Neural progenitor cell (in vitro differentiated cells): ENCODE results near the gene OTUD3. TPM values are rescaled to one million over a fixed set of nuclear protein-coding genes. Genes with fewer than 3 reads are reported as not detected.

ENCODE experiments used
- DNase-seq: peaks from one replicate; pipeline ENCODE4 v3.0.0-alpha.2; 2016; ENCODE audit warnings: low spot score
- H2AFZ ChIP-seq: fragments of 200-600 bp; sonication (generic); replicated peaks from 2 replicates; pipeline ENCODE4 v1.6.1; 2016; ENCODE audit warnings: antibody characterized with exemption
- H3F3A ChIP-seq: fragments of 200-600 bp; sonication (generic); 2 replicates; pipeline ENCODE4 v1.6.1; 2016; ENCODE audit warnings: antibody characterized with exemption, low read depth
- H3K27ac ChIP-seq: fragments of 200-600 bp; sonication (generic); 2 replicates; pipeline ENCODE4 v1.5.1; 2016; ENCODE audit warnings: mild to moderate bottlenecking
- H3K27me3 ChIP-seq: fragments of 200-600 bp; sonication (generic); 2 replicates; pipeline ENCODE4 v1.6.1; 2016; ENCODE audit warnings: mild to moderate bottlenecking, moderate library complexity
- H3K36me3 ChIP-seq: fragments of 200-600 bp; sonication (generic); 2 replicates; pipeline ENCODE4 v1.5.1; 2016
- H3K4me1 ChIP-seq: fragments of 200-600 bp; sonication (generic); 2 replicates; pipeline ENCODE4 v1.6.1; 2016; ENCODE audit warnings: mixed run types
- H3K4me2 ChIP-seq: fragments of 200-600 bp; sonication (generic); 2 replicates; pipeline ENCODE4 v1.6.1; 2016
- H3K4me3 ChIP-seq: fragments of 200-600 bp; sonication (generic); 2 replicates; pipeline ENCODE4 v1.5.1; 2016
- H3K79me2 ChIP-seq: fragments of 200-600 bp; sonication (generic); 2 replicates; pipeline ENCODE4 v1.6.1; 2016; ENCODE audit warnings: low read depth
- H3K9ac ChIP-seq: fragments of 200-600 bp; sonication (generic); 2 replicates; pipeline ENCODE4 v1.6.1; 2016
- H3K9me3 ChIP-seq: fragments of 200-600 bp; sonication (generic); 2 replicates; pipeline ENCODE4 v1.5.1; 2016; ENCODE audit warnings: low read depth
- H4K20me1 ChIP-seq: fragments of 200-600 bp; sonication (generic); 2 replicates; pipeline ENCODE4 v1.6.1; 2016; ENCODE audit warnings: low read depth
- H3K27ac Mint-ChIP-seq: 3 replicates; pipeline ENCODE4 v1.8.0; 2021; ENCODE audit warnings: mixed read lengths
- H3K27me3 Mint-ChIP-seq: 2 replicates; pipeline ENCODE4 v1.8.0; 2022; ENCODE audit warnings: low read depth, mild to moderate bottlenecking, inconsistent platforms, moderate library complexity, mixed read lengths; ENCODE audit not compliant: insufficient read depth
- H3K36me3 Mint-ChIP-seq: 3 replicates; pipeline ENCODE4 v1.8.0; 2021; ENCODE audit warnings: mixed read lengths
- H3K4me1 Mint-ChIP-seq: 3 replicates; pipeline ENCODE4 v1.8.0; 2021; ENCODE audit warnings: mixed read lengths
- H3K4me3 Mint-ChIP-seq: 3 replicates; pipeline ENCODE4 v1.8.0; 2021; ENCODE audit warnings: mild to moderate bottlenecking, moderate library complexity, mixed read lengths
- H3K9me3 Mint-ChIP-seq: 3 replicates; pipeline ENCODE4 v1.8.0; 2020; ENCODE audit warnings: mixed read lengths
- CTCF ChIP-seq: fragments of 200-600 bp; sonication (generic); IDR thresholded peaks from 2 replicates; pipeline ENCODE4 v1.5.1; 2017; ENCODE audit warnings: antibody characterized with exemption, mild to moderate bottlenecking
- EZH2 ChIP-seq: fragments of 200-600 bp; sonication (generic); IDR thresholded peaks from 2 replicates; pipeline ENCODE4 v1.6.1; 2017; ENCODE audit warnings: antibody characterized with exemption, mild to moderate bottlenecking, moderate library complexity
- EZH2phosphoT487 ChIP-seq: fragments of 200-600 bp; sonication (generic); IDR thresholded peaks from 2 replicates; pipeline ENCODE4 v1.6.1; 2017; ENCODE audit warnings: antibody characterized with exemption
- total RNA-seq: library from RNA; depleted of rRNA; stranded (reverse); fragments of >200 nt; gene quantifications from 2 replicates; pipeline ENCODE4 v1.2.3, GENCODE V29; 2015; ENCODE audit warnings: low replicate concordance

Gene OTUD3
- total RNA-seq, 1 donor from 2014 or later: 28.6 TPM

DNA sequence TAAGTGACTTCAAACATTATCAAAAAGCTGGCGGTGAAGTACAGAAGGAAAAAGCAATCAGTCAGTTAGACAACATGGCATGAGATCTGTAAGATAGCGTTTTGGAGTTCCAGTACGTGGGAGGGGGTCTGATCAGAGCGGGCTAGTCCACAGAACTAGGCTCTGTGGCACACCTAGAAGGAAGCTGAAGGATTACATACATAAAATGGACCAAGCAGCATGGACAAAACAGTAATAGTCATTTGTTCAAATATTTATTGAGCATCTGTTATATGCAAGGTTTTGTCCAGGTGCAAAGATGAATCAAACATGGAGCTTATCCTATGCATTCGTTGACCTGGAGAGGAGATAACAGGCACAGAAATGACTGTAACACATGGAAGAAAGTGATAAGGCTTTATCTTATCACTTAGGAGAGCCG is 64.1 kb downstream of the OTUD3 start:
- Mint-ChIP-seq H3K27ac (no peak overlapping the region), H3K36me3 (no peaks in the 10 kb centered on the region), H3K4me1 (no peaks in the 10 kb centered on the region), H3K9me3 (peaks cover 2% of the 10 kb centered on the region), H3K4me3 (no peak overlapping the region), H3K27me3 (peaks cover 4% of the 10 kb centered on the region)
- Histone ChIP-seq H3K4me2 (no peak overlapping the region), H3K79me2 (no peaks in the 10 kb centered on the region), H3K9me3 (no peaks in the 10 kb centered on the region), H3K36me3 (no peaks in the 10 kb centered on the region), H4K20me1 (no peaks in the 10 kb centered on the region), H3K27me3 (no peaks in the 10 kb centered on the region), H3K27ac (no peak overlapping the region), H3K9ac (no peak overlapping the region), H2AFZ (no peak overlapping the region), H3K4me1 (no peaks in the 10 kb centered on the region), H3K4me3 (no peak overlapping the region), H3F3A (no peaks in the 10 kb centered on the region)
- no peak for DNase-seq
- TF ChIP-seq EZH2: no peak
- no peak for TF ChIP-seq CTCF
- TF ChIP-seq EZH2phosphoT487: no peak

DNA sequence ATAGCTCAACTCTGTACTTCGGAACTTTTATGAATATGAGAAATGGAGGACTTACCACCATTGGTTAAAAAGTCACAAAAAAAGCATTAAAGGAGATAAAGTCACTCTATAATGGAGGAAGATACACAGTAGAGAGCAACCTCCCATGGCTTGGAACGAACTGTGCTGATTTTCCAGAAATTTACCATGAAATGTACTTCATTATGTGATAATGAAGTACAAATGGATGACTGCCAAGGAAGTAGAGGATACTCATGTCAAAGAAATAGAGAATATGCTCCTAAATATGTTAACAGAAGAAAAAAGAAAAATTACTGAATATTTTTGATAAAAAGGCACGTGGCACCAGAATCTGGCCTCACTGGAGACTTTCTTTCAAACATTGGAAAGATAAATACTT is 64.8 kb downstream of the OTUD3 start:
- H2AFZ ChIP-seq: no peak overlapping the region
- Mint-ChIP-seq H3K36me3 (no peaks in the 10 kb centered on the region), H3K4me1 (no peaks in the 10 kb centered on the region), H3K4me3 (no peak overlapping the region), H3K27ac (no peak overlapping the region), H3K27me3 (peaks cover 4% of the 10 kb centered on the region), H3K9me3 (peaks cover 2% of the 10 kb centered on the region)
- H3K36me3 ChIP-seq: no peaks in the 10 kb centered on the region
- H3K9me3 ChIP-seq: no peaks in the 10 kb centered on the region
- no peaks in the 10 kb centered on the region for H3K27me3 ChIP-seq
- no peak overlapping the region for H3K27ac ChIP-seq
- DNase-seq: no peak
- no peaks in the 10 kb centered on the region for H4K20me1 ChIP-seq
- H3F3A ChIP-seq: no peaks in the 10 kb centered on the region
- H3K4me1 ChIP-seq: no peaks in the 10 kb centered on the region
- no peak overlapping the region for H3K4me2 ChIP-seq
- no peak overlapping the region for H3K9ac ChIP-seq
- no peak overlapping the region for H3K4me3 ChIP-seq
- H3K79me2 ChIP-seq: no peaks in the 10 kb centered on the region
- no peak for TF ChIP-seq CTCF
- no peak for TF ChIP-seq EZH2phosphoT487
- TF ChIP-seq EZH2: no peak

DNA sequence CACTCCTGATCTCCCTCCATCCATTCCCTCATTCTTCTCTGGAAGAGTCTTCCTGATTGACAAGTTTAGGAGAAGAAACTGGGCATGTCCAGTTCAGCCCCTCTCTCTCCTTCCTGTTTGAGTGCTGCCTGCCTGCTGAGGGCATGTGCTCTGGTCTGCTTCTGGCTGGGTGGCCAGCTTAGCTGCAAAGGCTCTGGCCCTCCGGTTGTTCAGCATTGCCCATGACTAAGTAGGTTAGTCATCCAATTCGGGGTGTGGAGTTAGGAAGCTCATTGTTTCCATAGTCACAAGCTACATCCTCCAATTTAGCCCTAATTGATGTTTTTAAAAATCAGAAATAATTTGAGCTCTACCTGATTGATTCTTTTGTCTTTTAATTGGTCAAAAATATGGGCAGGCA is 66.8 kb downstream of the OTUD3 start:
- Histone ChIP-seq H3K4me1 (no peaks in the 10 kb centered on the region), H3F3A (no peaks in the 10 kb centered on the region), H3K27me3 (no peaks in the 10 kb centered on the region), H3K79me2 (no peaks in the 10 kb centered on the region), H3K4me2 (no peak overlapping the region), H4K20me1 (no peaks in the 10 kb centered on the region), H2AFZ (no peak overlapping the region), H3K9ac (no peak overlapping the region), H3K9me3 (no peaks in the 10 kb centered on the region), H3K4me3 (no peak overlapping the region), H3K27ac (no peak overlapping the region), H3K36me3 (no peaks in the 10 kb centered on the region)
- DNase-seq: no peak
- no peaks in the 10 kb centered on the region for H3K36me3 Mint-ChIP-seq
- no peak for TF ChIP-seq CTCF
- TF ChIP-seq EZH2: no peak
- TF ChIP-seq EZH2phosphoT487: no peak
- peaks cover 4% of the 10 kb centered on the region for H3K27me3 Mint-ChIP-seq
- no peak overlapping the region for H3K27ac Mint-ChIP-seq
- H3K9me3 Mint-ChIP-seq: peaks cover 5% of the 10 kb centered on the region
- H3K4me3 Mint-ChIP-seq: no peak overlapping the region
- no peaks in the 10 kb centered on the region for H3K4me1 Mint-ChIP-seq

GRCh38 chr1:19954059-19954458 is 71.9 kb downstream of the OTUD3 start:
- H3K4me1 Mint-ChIP-seq: no peaks in the 10 kb centered on the region
- H3K4me2 ChIP-seq: no peak overlapping the region
- no peak for DNase-seq
- no peaks in the 10 kb centered on the region for H3K79me2 ChIP-seq
- no peak overlapping the region for H3K9ac ChIP-seq
- peaks cover 4% of the 10 kb centered on the region for H3K27me3 Mint-ChIP-seq
- no peaks in the 10 kb centered on the region for H4K20me1 ChIP-seq
- no peak overlapping the region for H3K27ac Mint-ChIP-seq
- no peaks in the 10 kb centered on the region for H3K36me3 ChIP-seq
- H3K9me3 Mint-ChIP-seq: peaks cover 4% of the 10 kb centered on the region
- no peaks in the 10 kb centered on the region for H3K9me3 ChIP-seq
- no peaks in the 10 kb centered on the region for H3K4me1 ChIP-seq
- H3F3A ChIP-seq: no peaks in the 10 kb centered on the region
- H2AFZ ChIP-seq: no peak overlapping the region
- H3K4me3 ChIP-seq: no peak overlapping the region
- no peak for TF ChIP-seq EZH2
- TF ChIP-seq CTCF: no peak
- no peak for TF ChIP-seq EZH2phosphoT487
- H3K4me3 Mint-ChIP-seq: no peak overlapping the region
- H3K27ac ChIP-seq: no peak overlapping the region
- H3K27me3 ChIP-seq: no peaks in the 10 kb centered on the region
- no peaks in the 10 kb centered on the region for H3K36me3 Mint-ChIP-seq
